NCI-H187 (cell line): ENCODE measurements around the gene MKRN3.
"Not testable (repeated sequence)": the region's sequence is repeated elsewhere in the genome, so short reads cannot be mapped to it uniquely, and the experiment has no call there.

Source experiments
- DNase-seq, 2 experiments: peaks; one replicate each; lab custom pipeline; 2025; lab: John Stamatoyannopoulos, UW

The MKRN3 gene

DNA sequence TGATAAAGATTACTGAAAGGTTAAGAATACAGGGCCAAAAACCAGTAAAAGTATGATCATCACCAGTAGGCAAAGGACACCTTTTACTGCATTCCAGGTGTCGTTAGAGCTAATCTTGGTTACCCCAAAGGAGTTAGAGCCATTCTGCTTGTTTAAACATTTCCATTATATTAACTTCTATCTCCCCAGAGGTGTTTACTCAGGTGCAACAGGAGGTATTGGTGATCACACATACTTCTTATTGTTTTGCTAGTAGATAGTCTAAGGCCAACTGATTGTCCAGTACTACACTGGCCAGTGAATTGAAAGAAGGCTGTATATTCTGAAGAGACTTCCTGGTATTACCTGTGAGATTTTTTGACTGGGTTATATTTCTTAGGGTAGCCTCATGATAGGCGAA lies 22.8 kb downstream of the MKRN3 start:
- DNase-seq, result no peak

DNA sequence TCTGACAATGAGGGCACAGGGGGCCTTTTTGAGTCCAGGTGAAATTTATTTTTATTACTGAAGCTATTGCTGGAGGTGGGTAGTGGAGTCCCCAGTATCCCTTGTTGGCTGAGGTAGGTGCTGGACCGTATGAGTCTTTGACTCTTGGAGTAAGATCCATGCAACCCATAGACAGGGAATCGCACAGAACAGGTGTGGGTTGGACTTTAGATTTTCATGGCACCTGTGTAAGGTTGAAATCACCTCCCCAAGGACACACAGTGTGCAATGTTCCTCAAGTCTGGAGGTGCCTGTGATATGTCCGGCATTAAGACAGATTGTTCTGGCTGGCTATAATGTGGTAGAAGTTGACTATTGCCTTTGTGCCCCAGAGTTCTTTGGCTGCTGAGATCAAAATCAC lies 23.5 kb downstream of the MKRN3 start:
- DNase-seq, result no peak

DNA sequence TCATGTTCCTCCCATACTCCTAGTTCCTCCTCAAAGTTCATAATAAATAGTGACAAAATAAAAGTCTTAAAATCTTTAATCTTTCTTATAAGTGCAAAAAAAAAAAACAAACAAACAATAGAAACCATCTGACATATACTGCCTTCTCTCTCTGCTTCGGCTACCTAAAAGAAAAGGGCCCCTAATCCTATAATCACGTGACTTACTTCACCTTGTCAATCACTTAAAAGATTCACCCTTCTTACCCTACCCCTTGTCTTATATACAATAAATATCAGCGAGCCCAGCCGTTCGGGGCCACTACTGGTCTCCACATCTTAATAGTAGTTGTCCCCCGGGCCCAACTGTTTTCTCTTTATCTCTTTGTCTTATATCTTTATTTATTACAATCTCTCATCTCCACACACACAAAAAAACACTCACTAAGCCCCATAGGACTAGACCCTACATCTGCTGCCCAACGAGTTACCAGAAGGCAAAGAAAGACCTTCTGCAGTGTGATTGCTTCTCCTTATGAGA lies 28.8 kb downstream of the MKRN3 start:
- no peak for DNase-seq

DNA sequence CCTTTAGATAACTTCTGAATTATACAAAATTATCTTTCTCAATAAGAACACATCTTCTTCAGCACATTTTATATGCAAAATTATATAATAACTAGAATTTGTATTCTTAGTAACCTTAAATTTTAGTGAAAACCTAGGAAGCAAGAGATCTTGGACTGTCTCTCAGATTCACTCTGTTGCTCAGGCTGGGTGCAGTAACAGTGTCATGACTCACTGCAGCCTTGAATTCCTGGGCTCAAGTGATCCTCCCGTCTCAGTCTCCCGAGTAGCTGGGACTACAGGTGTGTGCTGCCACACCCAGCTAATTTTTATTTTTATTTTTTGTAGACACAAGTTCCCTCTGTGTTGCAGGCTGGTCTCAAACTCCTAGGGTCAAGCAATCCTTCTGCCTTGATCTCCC lies 29.9 kb downstream of the MKRN3 start:
- DNase-seq, result no peak

DNA sequence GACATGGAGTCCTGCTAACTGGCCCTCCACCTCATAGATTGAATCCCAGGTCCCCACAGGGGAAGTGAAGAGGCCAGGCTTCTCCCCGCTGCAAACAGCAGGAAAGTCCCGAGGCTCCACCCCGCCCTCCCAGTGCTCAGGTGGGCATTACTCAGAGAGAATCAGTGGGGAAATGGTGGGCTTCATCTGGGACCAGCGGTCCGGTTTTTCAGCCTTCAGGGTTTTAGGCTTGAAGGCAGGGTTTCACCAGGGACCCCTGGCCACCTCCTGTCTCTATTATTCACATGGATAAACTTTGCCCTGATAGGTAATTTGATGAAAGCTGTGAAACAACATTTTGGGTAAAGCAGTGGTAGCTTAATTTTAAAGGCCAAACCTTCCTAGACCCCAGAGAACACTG lies 31.3 kb downstream of the MKRN3 start:
- no peak for DNase-seq

DNA sequence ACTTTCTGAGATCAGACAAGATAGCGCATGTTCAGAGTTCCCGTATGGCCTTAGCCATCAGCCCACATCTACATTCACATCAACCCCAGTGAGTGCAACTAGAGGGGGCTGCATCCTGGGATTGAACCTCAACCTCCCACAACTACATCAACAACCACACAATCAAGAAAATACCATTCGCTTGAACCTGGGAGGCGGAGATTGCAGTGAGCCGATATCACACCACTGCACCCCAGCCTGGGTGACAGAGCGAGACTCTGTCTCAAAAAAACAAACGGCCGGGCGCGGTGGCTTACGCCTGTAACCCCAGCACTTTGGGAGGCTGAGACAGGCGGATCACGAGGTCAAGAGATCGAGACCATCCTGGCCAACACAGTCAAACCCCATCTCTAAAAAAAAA lies 31.8 kb downstream of the MKRN3 start:
- not testable (repeated sequence) for DNase-seq

DNA sequence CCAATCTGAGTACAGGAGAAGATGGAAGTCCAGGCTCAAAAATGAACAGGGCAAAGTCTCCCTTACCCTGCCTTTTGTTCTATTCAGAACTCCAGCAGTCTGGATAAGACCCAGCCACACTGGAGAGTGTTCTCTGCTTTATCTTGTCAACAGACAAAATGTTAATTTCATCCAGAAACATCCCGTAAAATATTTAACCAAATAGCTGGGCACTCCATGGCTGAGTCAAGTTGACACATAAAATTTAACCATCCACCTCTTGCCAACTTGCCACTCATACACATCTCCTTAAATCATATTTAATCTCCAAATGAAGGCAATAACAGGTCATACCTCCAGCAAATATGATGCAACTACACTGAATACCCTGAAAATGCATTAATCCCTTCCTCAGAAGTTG lies 33.6 kb downstream of the MKRN3 start:
- no peak for DNase-seq

DNA sequence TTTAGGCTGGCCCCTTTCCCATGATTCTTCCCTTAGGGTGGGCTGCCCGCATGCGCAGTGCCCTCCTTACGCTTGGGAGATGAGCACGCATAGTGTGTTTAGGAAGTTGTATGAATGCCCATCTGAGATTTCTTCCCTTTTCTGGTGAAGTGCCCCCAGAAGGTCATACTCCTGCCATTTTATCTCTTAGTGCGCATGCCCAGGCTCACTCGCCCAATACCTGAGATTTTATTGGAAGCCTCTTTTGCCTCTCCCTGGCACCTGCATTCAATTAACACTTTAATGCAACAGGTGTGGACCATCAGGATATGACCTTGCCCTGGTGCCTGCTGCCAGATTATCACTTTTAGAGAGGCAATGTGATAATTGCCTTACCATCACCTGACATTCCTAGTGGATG lies 36.6 kb downstream of the MKRN3 start:
- DNase-seq, result no peak

DNA sequence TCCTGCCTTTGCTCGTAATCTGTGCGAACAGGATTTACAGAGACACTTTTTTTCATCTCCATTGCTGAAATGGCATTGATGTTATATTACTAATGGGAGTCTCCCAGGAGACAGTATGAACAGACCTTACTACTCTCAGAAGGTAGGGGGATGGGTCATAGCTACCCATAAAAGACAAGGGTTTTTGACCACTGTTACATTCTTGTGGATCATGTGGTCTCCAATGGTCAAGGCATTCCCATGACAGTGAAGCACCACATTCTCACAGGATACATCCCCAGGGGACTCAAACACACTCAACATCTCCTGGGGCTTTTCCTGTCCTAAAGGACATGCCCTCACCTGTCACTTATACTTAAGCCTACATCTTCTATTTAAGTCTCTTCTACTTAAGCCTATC lies 40.8 kb downstream of the MKRN3 start:
- no peak for DNase-seq

DNA sequence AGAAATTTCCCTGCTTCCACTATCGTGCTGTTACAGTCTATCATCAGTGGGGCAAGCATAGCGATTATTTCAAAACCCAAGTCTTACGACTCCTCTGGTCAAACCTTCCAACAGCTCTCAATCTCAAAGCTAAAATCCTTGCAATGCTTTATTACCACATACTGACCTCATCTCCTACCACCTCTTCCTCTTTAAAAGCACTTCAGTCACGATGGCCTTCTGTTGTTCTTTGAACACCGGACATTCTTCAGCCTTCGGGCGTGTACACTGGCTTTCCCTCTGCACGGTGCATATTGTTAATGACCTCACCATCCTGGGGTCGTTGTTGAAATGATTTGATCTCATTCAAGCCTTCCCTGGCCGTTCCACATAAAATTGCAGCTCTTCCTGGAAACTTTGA lies 51.1 kb downstream of the MKRN3 start:
- DNase-seq, result no peak
